ENCODE data around the gene GLOD5. TPM values are rescaled to one million over a fixed set of nuclear protein-coding genes. Genes with fewer than 3 reads are reported as not detected.

The GLOD5 gene
- total RNA-seq, 1 donor from 2014 or later: 0.95 TPM

DNA sequence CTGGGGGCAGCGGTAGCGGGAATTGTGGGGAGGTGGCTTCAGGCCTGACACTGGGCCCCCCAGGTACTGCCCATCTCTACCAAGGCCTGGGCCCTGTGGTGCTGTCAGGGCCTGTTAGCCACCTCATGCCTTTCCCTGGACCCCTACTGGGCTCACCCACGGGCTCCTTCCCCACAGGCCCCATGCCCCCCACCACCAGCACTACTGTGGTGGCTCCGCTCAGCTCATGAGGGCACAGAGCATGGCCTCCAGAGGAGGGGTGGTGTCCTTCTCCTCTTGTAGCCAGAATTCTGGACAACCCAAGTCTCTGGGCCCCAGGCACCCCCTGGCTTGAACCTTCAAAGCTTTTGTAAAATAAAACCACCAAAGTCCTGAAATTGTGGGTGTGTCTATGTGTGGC, 32.4 kb downstream of the GLOD5 start:
- Histone ChIP-seq H3K9me3 (no peaks in the 10 kb centered on the region), H3K36me3 (no peaks in the 10 kb centered on the region), H3K27ac (no peak overlapping the region), H3K4me1 (no peaks in the 10 kb centered on the region), H3K4me3 (no peak overlapping the region), H3K27me3 (ENCODE audit: low read depth) (no peaks in the 10 kb centered on the region)
- DNase-seq (no peak), ATAC-seq (no peak)
- TF ChIP-seq, protein P1, sequence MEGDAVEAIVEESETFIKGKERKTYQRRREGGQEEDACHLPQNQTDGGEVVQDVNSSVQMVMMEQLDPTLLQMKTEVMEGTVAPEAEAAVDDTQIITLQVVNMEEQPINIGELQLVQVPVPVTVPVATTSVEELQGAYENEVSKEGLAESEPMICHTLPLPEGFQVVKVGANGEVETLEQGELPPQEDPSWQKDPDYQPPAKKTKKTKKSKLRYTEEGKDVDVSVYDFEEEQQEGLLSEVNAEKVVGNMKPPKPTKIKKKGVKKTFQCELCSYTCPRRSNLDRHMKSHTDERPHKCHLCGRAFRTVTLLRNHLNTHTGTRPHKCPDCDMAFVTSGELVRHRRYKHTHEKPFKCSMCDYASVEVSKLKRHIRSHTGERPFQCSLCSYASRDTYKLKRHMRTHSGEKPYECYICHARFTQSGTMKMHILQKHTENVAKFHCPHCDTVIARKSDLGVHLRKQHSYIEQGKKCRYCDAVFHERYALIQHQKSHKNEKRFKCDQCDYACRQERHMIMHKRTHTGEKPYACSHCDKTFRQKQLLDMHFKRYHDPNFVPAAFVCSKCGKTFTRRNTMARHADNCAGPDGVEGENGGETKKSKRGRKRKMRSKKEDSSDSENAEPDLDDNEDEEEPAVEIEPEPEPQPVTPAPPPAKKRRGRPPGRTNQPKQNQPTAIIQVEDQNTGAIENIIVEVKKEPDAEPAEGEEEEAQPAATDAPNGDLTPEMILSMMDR (IDR thresholded peaks at IDR 0.05): no peak
- intact Hi-C loops (cut with DNase I): no loop called here

DNA sequence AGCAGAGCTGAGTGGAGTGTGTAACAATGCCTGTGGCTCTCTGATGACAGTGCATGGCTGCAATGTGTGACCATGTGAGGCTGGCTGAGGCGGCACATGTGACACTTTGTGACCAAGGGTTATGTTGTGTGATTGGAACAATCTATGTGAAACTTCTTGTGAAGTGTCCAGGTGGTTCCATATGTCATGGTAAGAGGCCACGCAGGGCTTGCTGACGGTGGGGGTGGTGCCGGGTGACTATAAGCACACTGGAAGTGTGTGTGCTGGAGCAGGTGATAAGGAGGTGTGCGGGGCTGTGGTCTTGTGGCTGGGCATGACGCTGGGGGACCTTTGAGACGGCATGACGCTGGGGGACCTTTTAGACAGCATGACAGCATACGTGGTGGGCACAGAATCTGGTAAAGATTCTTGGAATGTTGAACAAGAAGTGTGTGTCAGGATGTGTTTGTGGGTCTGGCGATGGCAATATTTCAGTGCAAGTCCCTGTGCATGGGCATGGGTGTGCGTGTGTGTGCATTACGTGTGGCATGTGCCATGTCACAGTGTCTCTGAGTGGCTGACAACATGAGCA, 32.9 kb downstream of the GLOD5 start:
- intact Hi-C loops (cut with DNase I): no loop called here
- DNase-seq (no peak), ATAC-seq (no peak)

DNA sequence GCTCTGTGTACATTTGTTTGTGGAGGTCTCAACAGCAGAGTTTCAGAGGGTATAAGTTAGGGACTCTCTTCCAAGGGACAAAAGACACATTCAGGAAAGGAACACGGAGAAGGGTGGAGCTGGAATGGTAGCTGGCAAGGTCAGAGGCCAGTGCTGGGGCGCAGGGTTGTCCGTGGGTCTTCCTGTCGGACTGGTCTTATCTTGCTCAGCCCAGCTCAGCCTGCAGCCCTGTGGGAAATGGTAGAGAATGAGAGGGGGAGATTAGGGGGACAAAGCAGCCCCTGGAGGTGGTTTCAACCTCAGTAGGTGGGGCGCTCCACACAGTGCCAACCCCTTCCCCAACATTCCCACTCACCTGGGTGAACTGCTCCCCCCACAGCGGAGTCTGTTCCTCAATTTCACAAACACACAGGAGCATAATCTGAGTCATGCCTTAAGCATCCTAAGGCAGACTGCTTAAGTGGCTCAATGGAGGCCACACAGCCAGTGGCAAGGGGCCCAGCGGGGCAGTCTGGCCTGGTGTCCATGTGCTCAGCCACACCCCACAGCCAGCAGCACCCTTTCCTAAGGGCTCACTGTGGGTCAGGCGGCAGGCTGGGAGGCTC, 33.5 kb downstream of the GLOD5 start:
- H3K4me3 ChIP-seq: no peak overlapping the region
- H3K27me3 ChIP-seq (ENCODE audit: low read depth): no peaks in the 10 kb centered on the region
- H3K4me1 ChIP-seq: no peaks in the 10 kb centered on the region
- H3K9me3 ChIP-seq: no peaks in the 10 kb centered on the region
- intact Hi-C loops (cut with DNase I): no loop called here
- H3K27ac ChIP-seq: peak overlapping the region; percentile 18
- H3K36me3 ChIP-seq: no peaks in the 10 kb centered on the region
- peak; percentile 72 for DNase-seq
- ATAC-seq: peak; percentile 91 to 93
- TF ChIP-seq, protein P1 (IDR thresholded peaks at IDR 0.05): no peak

More for the DNA sequence above, 32.9 kb downstream of the GLOD5 start:
- H3K27ac ChIP-seq: no peak overlapping the region
- H3K4me3 ChIP-seq: no peak overlapping the region
- TF ChIP-seq, protein P1 (IDR thresholded peaks at IDR 0.05): no peak
- H3K36me3 ChIP-seq: no peaks in the 10 kb centered on the region
- H3K27me3 ChIP-seq (ENCODE audit: low read depth): no peaks in the 10 kb centered on the region
- H3K9me3 ChIP-seq: no peaks in the 10 kb centered on the region
- no peaks in the 10 kb centered on the region for H3K4me1 ChIP-seq

DNA sequence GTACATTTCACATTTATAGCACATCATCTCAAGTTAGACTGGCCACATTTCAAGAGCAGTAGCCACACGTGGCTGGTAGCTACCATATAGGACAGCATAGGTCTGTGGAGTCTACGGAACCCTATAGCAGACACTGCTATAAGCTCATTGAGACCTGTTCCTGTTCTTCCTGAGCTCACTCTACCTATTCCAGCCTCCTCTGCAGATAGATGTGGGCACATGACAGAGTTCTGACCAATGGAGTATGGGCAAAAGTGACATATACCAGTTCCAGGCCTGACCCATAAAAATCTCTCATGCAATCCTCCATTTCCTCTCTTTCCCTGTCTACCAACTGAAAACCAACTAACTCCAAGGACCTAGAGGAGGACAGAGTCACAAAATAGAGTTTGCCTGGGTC, 36.8 kb downstream of the GLOD5 start:
- Histone ChIP-seq H3K4me3 (no peak overlapping the region), H3K36me3 (no peaks in the 10 kb centered on the region), H3K9me3 (no peaks in the 10 kb centered on the region), H3K27me3 (ENCODE audit: low read depth) (no peaks in the 10 kb centered on the region), H3K4me1 (peaks cover 5% of the 10 kb centered on the region), H3K27ac (no peak overlapping the region)
- TF ChIP-seq, protein P1 (IDR thresholded peaks at IDR 0.05): no peak
- ATAC-seq (no peak), DNase-seq (no peak)
- intact Hi-C loops (cut with DNase I): no loop called here

DNA sequence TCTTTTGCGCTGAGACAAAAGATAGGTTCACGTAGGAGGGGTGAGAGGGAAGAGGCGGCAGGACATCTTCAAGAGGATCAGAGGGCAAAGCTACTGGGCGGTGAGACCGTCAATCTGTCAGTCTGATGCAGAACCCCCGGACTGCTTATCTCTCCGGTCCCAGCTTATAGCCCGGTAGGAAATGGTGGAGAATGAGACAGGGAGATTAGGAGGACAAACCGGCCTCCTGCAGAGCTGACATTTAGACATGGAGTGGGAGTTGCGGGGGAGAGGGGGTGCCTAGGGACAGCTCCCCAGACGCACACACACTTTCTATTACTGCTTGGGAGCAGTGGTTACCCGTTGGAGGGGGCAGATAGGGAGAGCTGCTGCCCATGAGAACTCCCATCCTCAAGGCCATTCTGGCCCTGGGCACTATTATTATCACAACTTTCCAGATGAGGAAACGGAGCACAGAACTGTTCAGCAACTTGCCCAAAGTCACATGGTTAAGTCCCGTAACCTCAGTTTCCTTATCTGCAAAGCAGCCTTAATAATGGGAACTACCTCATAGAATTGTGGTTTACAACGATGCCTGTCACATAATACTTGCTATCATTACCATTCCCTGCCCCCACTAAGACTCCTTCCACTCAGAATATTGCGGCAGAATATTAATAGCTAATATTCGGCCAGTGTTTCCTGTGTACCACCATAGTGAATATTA, 39.2 kb downstream of the GLOD5 start:
- ATAC-seq: no peak

More for the DNA sequence above, 39.2 kb downstream of the GLOD5 start:
- H3K4me1 ChIP-seq: peaks cover 5% of the 10 kb centered on the region
- H3K27ac ChIP-seq: peak overlapping the region; percentile 95
- peaks cover 3% of the 10 kb centered on the region for H3K36me3 ChIP-seq
- peak overlapping the region; percentile 62 for H3K4me3 ChIP-seq
- H3K9me3 ChIP-seq: no peaks in the 10 kb centered on the region
- no peak for DNase-seq
- intact Hi-C loops (cut with DNase I): no loop called here
- no peaks in the 10 kb centered on the region for H3K27me3 ChIP-seq (ENCODE audit: low read depth)
- TF ChIP-seq, protein P1 (IDR thresholded peaks at IDR 0.05): no peak

Measured in lower lobe of right lung (tissue), 2 donors.